SK-N-SH (cell line): ENCODE data around the gene DEPDC1. TPM values are rescaled to one million over a fixed set of nuclear protein-coding genes. Genes with fewer than 3 reads are reported as not detected.

Experiments
- CTCF ChIA-PET: fragments of 300-600, 350-600 bp; formaldehyde crosslinking; extraction: SDS; loops from one replicate; lab custom pipeline; 2021; lab: Yijun Ruan, JAX
- POLR2A ChIA-PET: fragments of 350-600 bp; sonication (Branson Sonifier 250); formaldehyde crosslinking; extraction: SDS; loops from one replicate; lab custom pipeline; 2020; ENCODE audit warnings: antibody characterized with exemption, inconsistent platforms; lab: Yijun Ruan, JAX
- DNase-seq: peaks from one replicate; pipeline ENCODE4 v3.0.0; 2012
- H2AFZ ChIP-seq: fragments of 200-600 bp; sonication (generic); 2 replicates; pipeline ENCODE4 v1.8.1; 2016; ENCODE audit warnings: antibody characterized with exemption, mild to moderate bottlenecking, low read depth
- H3F3A ChIP-seq: fragments of 200-600 bp; sonication (generic); replicated peaks from 2 replicates; pipeline ENCODE3; 2016; ENCODE audit warnings: antibody characterized with exemption, mild to moderate bottlenecking; ENCODE audit not compliant: insufficient read depth
- H3K27ac ChIP-seq, 2 experiments: fragments of 200-500 bp in 1 of 2; fragments of 200-600 bp in 1 of 2; sonication (Bioruptor generic) in 1 of 2; sonication (generic), shearing (Covaris generic) in 1 of 2; 2 replicates each; pipeline versions ENCODE4 v1.5.1 to v1.6.1; 2014 to 2016; ENCODE audit warnings: low read depth in 2 of 2, inconsistent platforms in 1 of 2, low read length in 1 of 2, mild to moderate bottlenecking in 1 of 2, mixed read lengths in 1 of 2
- H3K27me3 ChIP-seq: fragments of 200-600 bp; sonication (generic), shearing (Covaris generic); 2 replicates; pipeline ENCODE4 v1.6.1; 2016; ENCODE audit warnings: mixed run types; ENCODE audit not compliant: insufficient read depth
- H3K36me3 ChIP-seq, 2 experiments: fragments of 200-500 bp in 1 of 2; fragments of 200-600 bp in 1 of 2; sonication (Bioruptor generic) in 1 of 2; sonication (generic) in 1 of 2; replicated peaks in 1 of 2; 2 replicates each; pipeline versions ENCODE3 to v1.5.1; 2014 to 2016; ENCODE audit warnings: low read length in 1 of 2, mild to moderate bottlenecking in 1 of 2; ENCODE audit not compliant: insufficient read depth in 2 of 2, control insufficient read depth in 1 of 2
- H3K4me1 ChIP-seq, 2 experiments: fragments of 200-500 bp in 1 of 2; fragments of 200-600 bp in 1 of 2; sonication (Bioruptor generic) in 1 of 2; sonication (generic), shearing (Covaris generic) in 1 of 2; 2 replicates each; pipeline versions ENCODE4 v1.5.1 to v1.6.1; 2014 to 2016; ENCODE audit warnings: low read depth in 1 of 2, low read length in 1 of 2, mixed run types in 1 of 2; ENCODE audit not compliant: insufficient read depth in 2 of 2, control insufficient read depth in 1 of 2
- H3K4me2 ChIP-seq: fragments of 200-600 bp; sonication (generic), shearing (Covaris generic); 2 replicates; pipeline ENCODE4 v1.6.1; 2017; ENCODE audit warnings: mixed run types
- H3K4me3 ChIP-seq, 2 experiments: fragments of 200-500 bp in 1 of 2; fragments of 200-600 bp in 1 of 2; sonication (Bioruptor generic) in 1 of 2; sonication (generic), shearing (Covaris generic) in 1 of 2; 2 replicates each; pipeline versions ENCODE4 v1.5.1 to v1.8.1; 2014 to 2016; ENCODE audit warnings: low read depth in 2 of 2, inconsistent platforms in 1 of 2, low read length in 1 of 2, mild to moderate bottlenecking in 1 of 2, mixed read lengths in 1 of 2, moderate library complexity in 1 of 2
- H3K79me2 ChIP-seq: fragments of 200-600 bp; sonication (generic); 2 replicates; pipeline ENCODE4 v1.8.1; 2017; ENCODE audit warnings: mild to moderate bottlenecking; ENCODE audit not compliant: insufficient read depth
- H3K9ac ChIP-seq: fragments of 200-600 bp; sonication (generic); 2 replicates; pipeline ENCODE4 v1.6.1; 2017; ENCODE audit warnings: mixed run types
- H3K9me2 ChIP-seq: fragments of 200-600 bp; sonication (generic); 2 replicates; pipeline ENCODE4 v1.6.1; 2017; ENCODE audit warnings: mixed run types
- H3K9me3 ChIP-seq: fragments of 200-600 bp; sonication (generic); 2 replicates; pipeline ENCODE4 v1.6.1; 2017; ENCODE audit warnings: mixed run types, mild to moderate bottlenecking, moderate library complexity
- H4K20me1 ChIP-seq: fragments of 200-600 bp; sonication (generic); 2 replicates; pipeline ENCODE4 v1.6.1; 2017; ENCODE audit warnings: mild to moderate bottlenecking, mixed run types; ENCODE audit not compliant: insufficient read depth
- EP300 ChIP-seq, 2 experiments: IDR thresholded peaks; 2 replicates each; pipeline versions ENCODE4 v1.4.0 to v1.6.1; 2012; ENCODE audit warnings: borderline replicate concordance in 1 of 2, low read depth in 1 of 2, low read length in 1 of 2
- FOSL2 ChIP-seq: IDR thresholded peaks from 2 replicates; pipeline ENCODE4 v1.4.0; 2012; ENCODE audit warnings: low read depth, mild to moderate bottlenecking, moderate library complexity, borderline replicate concordance
- FOXJ3 ChIP-seq: sonication (generic); formaldehyde crosslinking; IDR thresholded peaks from 2 replicates; pipeline ENCODE4 v1.5.1; 2020; ENCODE audit warnings: mild to moderate bottlenecking, missing genetic modification reagents
- GABPA ChIP-seq: IDR thresholded peaks from 2 replicates; pipeline ENCODE4 v1.4.0; 2012; ENCODE audit warnings: low read depth, mild to moderate bottlenecking
- NRF1 ChIP-seq: IDR thresholded peaks from 2 replicates; pipeline ENCODE4 v1.6.1; 2012; ENCODE audit warnings: low read depth, mild to moderate bottlenecking, low read length
- RCOR1 ChIP-seq: fragments of 150-350 bp; IDR thresholded peaks from 2 replicates; pipeline ENCODE4 v1.6.1; 2017; ENCODE audit warnings: antibody characterized with exemption, low read length
- SIN3A ChIP-seq: IDR thresholded peaks from 2 replicates; pipeline ENCODE4 v1.6.1; 2012; ENCODE audit warnings: low read depth, mild to moderate bottlenecking, low read length, moderate library complexity, borderline replicate concordance
- SMC3 ChIP-seq: IDR thresholded peaks from 2 replicates; pipeline ENCODE4 v1.6.1; 2012; ENCODE audit warnings: low read depth, low read length, improper control_type of control experiment
- TAF1 ChIP-seq: IDR thresholded peaks from 2 replicates; pipeline ENCODE4 v1.6.1; 2012; ENCODE audit warnings: low read depth, mild to moderate bottlenecking, low read length, moderate library complexity, borderline replicate concordance
- ZBTB33 ChIP-seq: IDR thresholded peaks from 2 replicates; pipeline ENCODE4 v1.4.0; 2012; ENCODE audit warnings: low read depth, borderline replicate concordance
- polyA plus RNA-seq, 3 experiments: library from polyadenylated mRNA; depleted of rRNA; stranded (reverse); fragments of >200 nt; gene quantifications; 2 replicates each; pipeline ENCODE4 v1.2.3, GENCODE V29; 2012
- TF ChIP-seq, protein P1 (sequence below): IDR thresholded peaks from 2 replicates; pipeline ENCODE4 v1.6.1; 2012; ENCODE audit warnings: mild to moderate bottlenecking, low read depth, low read length, moderate library complexity

Gene DEPDC1
- polyA plus RNA-seq, 1 of the 3 experiments (the other 2 are of a cell fraction): 3.8 TPM

DNA sequence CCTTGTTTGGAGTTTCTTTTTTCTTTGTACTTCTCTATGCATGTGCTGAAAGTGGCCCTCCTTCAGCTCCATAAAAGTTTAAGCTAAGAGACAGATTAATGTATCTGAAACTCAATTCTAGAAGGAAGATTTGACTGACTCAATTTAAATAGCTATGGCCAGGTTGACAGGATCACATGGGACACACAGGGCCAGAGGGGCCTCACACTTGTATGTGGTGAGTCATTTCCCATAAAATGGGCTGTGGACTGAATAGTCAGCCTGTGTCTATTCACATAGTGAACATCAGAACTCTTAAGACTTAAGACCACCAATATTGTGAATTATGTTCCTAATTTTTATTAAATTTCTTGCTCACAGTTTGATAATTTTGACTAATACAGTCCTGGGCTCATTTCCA, 45.7 kb upstream of the DEPDC1 start (continued):
- TF ChIP-seq, protein P1, sequence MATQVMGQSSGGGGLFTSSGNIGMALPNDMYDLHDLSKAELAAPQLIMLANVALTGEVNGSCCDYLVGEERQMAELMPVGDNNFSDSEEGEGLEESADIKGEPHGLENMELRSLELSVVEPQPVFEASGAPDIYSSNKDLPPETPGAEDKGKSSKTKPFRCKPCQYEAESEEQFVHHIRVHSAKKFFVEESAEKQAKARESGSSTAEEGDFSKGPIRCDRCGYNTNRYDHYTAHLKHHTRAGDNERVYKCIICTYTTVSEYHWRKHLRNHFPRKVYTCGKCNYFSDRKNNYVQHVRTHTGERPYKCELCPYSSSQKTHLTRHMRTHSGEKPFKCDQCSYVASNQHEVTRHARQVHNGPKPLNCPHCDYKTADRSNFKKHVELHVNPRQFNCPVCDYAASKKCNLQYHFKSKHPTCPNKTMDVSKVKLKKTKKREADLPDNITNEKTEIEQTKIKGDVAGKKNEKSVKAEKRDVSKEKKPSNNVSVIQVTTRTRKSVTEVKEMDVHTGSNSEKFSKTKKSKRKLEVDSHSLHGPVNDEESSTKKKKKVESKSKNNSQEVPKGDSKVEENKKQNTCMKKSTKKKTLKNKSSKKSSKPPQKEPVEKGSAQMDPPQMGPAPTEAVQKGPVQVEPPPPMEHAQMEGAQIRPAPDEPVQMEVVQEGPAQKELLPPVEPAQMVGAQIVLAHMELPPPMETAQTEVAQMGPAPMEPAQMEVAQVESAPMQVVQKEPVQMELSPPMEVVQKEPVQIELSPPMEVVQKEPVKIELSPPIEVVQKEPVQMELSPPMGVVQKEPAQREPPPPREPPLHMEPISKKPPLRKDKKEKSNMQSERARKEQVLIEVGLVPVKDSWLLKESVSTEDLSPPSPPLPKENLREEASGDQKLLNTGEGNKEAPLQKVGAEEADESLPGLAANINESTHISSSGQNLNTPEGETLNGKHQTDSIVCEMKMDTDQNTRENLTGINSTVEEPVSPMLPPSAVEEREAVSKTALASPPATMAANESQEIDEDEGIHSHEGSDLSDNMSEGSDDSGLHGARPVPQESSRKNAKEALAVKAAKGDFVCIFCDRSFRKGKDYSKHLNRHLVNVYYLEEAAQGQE: no peak
- TF ChIP-seq RCOR1 (no peak), FOXJ3 (CRISPR knock-in tag) (no peak), NRF1 (no peak), TAF1 (no peak), SIN3A (no peak), FOSL2 (no peak), EP300 (IDR thresholded peaks at IDR 0.05; ENCODE audit: borderline replicate concordance in 1 of 2, low read depth in 1 of 2, low read length in 1 of 2) (no peak)

DNA sequence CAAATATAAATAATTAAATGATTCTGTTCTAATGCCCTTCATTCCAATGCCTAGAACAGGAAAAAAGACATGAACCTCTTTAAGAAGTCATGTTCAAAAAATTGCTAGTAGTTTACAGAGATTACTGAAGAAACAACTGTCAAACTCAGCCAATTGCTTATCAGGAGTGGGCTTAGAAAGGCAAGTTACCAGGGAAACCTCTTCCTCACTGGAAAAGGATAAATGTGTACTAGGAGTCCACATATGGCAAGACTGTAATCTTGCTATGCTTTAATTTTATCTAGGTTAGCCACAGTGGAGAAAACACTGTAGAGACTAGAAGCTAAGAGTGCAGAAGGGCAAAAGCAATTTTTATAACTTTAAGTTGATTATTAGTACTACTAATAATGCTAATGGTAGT, 42.1 kb upstream of the DEPDC1 start:
- Histone ChIP-seq H3K4me1 (no peaks in the 10 kb centered on the region), H3K27ac (no peak overlapping the region), H3K36me3 (no peaks in the 10 kb centered on the region), H3F3A (no peaks in the 10 kb centered on the region), H3K27me3 (no peaks in the 10 kb centered on the region), H4K20me1 (no peaks in the 10 kb centered on the region), H3K9me3 (no peaks in the 10 kb centered on the region), H3K4me2 (no peak overlapping the region), H3K4me3 (no peak overlapping the region), H3K79me2 (no peaks in the 10 kb centered on the region), H2AFZ (no peak overlapping the region), H3K9me2 (no peaks in the 10 kb centered on the region), H3K9ac (no peak overlapping the region)
- ChIA-PET CTCF (no interaction called here), POLR2A (no interaction called here)
- DNase-seq: no peak
- TF ChIP-seq NRF1 (no peak), FOSL2 (no peak), TAF1 (no peak), GABPA (no peak), ZBTB33 (no peak), EP300 (IDR thresholded peaks at IDR 0.05; ENCODE audit: borderline replicate concordance in 1 of 2, low read depth in 1 of 2, low read length in 1 of 2) (no peak), SMC3 (no peak)
